ENCODE measurements around the gene SHFL. TPM values are rescaled to one million over a fixed set of nuclear protein-coding genes. Genes with fewer than 3 reads are reported as not detected.

The SHFL gene
- total RNA-seq, 1 donor from 2014 or later, result 64.1 TPM

- intact Hi-C loops (cut with micrococcal nuclease), result no loop called here
- no peak overlapping the region for H3K27ac Mint-ChIP-seq
- peaks cover 45% of the 10 kb centered on the region for H3K36me3 Mint-ChIP-seq (ENCODE audit: low read depth)
- H3K9me3 Mint-ChIP-seq, result no peaks in the 10 kb centered on the region
- no peaks in the 10 kb centered on the region for H3K27me3 Mint-ChIP-seq (ENCODE audit: insufficient read depth)
- H3K4me3 Mint-ChIP-seq, result no peak overlapping the region
- H3K4me1 Mint-ChIP-seq (ENCODE audit: low read depth), result peaks cover 12% of the 10 kb centered on the region
- no peak for DNase-seq (ENCODE audit: low spot score)
Observed at GRCh38 chr19:10091895-10092641, 6.0 kb downstream of the SHFL start.

GRCh38 chr19:10092648-10093294 is 6.7 kb downstream of the SHFL start:
- Mint-ChIP-seq H3K27me3 (ENCODE audit: insufficient read depth) (no peaks in the 10 kb centered on the region), H3K4me3 (no peak overlapping the region), H3K4me1 (ENCODE audit: low read depth) (peaks cover 5% of the 10 kb centered on the region), H3K36me3 (ENCODE audit: low read depth) (peaks cover 39% of the 10 kb centered on the region), H3K27ac (no peak overlapping the region), H3K9me3 (no peaks in the 10 kb centered on the region)
- intact Hi-C loops (cut with micrococcal nuclease), result no loop called here
- no peak for DNase-seq (ENCODE audit: low spot score)

GRCh38 chr19:10093295-10094186 is 7.4 kb downstream of the SHFL start:
- peaks cover 5% of the 10 kb centered on the region for H3K4me1 Mint-ChIP-seq (ENCODE audit: low read depth)
- no peak overlapping the region for H3K4me3 Mint-ChIP-seq
- no peaks in the 10 kb centered on the region for H3K27me3 Mint-ChIP-seq (ENCODE audit: insufficient read depth)
- peaks cover 39% of the 10 kb centered on the region for H3K36me3 Mint-ChIP-seq (ENCODE audit: low read depth)
- intact Hi-C loops (cut with micrococcal nuclease), result no loop called here
- H3K9me3 Mint-ChIP-seq, result no peaks in the 10 kb centered on the region
- H3K27ac Mint-ChIP-seq, result no peak overlapping the region
- no peak for DNase-seq (ENCODE audit: low spot score)

GRCh38 chr19:10095622-10095947 is 9.5 kb downstream of the SHFL start:
- intact Hi-C loops (cut with micrococcal nuclease), result no loop called here
- Mint-ChIP-seq H3K27ac (peak overlapping the region; percentile 71), H3K4me1 (ENCODE audit: low read depth) (peaks cover 19% of the 10 kb centered on the region), H3K9me3 (no peaks in the 10 kb centered on the region), H3K4me3 (no peak overlapping the region), H3K27me3 (ENCODE audit: insufficient read depth) (no peaks in the 10 kb centered on the region), H3K36me3 (ENCODE audit: low read depth) (peaks cover 28% of the 10 kb centered on the region)
- DNase-seq (ENCODE audit: low spot score), result no peak

GRCh38 chr19:10095948-10096614 is 10.0 kb downstream of the SHFL start:
- peak; percentile 91 for DNase-seq (ENCODE audit: low spot score)
- Mint-ChIP-seq H3K4me1 (ENCODE audit: low read depth) (peaks cover 21% of the 10 kb centered on the region), H3K27me3 (ENCODE audit: insufficient read depth) (no peaks in the 10 kb centered on the region), H3K36me3 (ENCODE audit: low read depth) (peaks cover 28% of the 10 kb centered on the region), H3K4me3 (peak overlapping the region; percentile 49), H3K9me3 (no peaks in the 10 kb centered on the region), H3K27ac (peak overlapping the region; percentile 79)
- intact Hi-C loops (cut with micrococcal nuclease), result loop anchor here (1.0 to 2.0 kb wide), 4 partner anchors 8 to 99 kb away; partner anchors contain the start of genes DNMT1 and SHFL

GRCh38 chr19:10096615-10096963 is 10.5 kb downstream of the SHFL start:
- intact Hi-C loops (cut with micrococcal nuclease), result loop anchor here (1.0 to 2.0 kb wide), 4 partner anchors 8 to 98 kb away; partner anchors contain the start of genes DNMT1 and SHFL
- peak overlapping the region; percentile 49 for H3K4me3 Mint-ChIP-seq
- H3K27ac Mint-ChIP-seq, result peak overlapping the region; percentile 79
- peaks cover 21% of the 10 kb centered on the region for H3K4me1 Mint-ChIP-seq (ENCODE audit: low read depth)
- no peaks in the 10 kb centered on the region for H3K27me3 Mint-ChIP-seq (ENCODE audit: insufficient read depth)
- peaks cover 26% of the 10 kb centered on the region for H3K36me3 Mint-ChIP-seq (ENCODE audit: low read depth)
- no peaks in the 10 kb centered on the region for H3K9me3 Mint-ChIP-seq
- DNase-seq (ENCODE audit: low spot score), result no peak

GRCh38 chr19:10100163-10100785 is 14.2 kb downstream of the SHFL start:
- Mint-ChIP-seq H3K27ac (no peak overlapping the region), H3K27me3 (ENCODE audit: insufficient read depth) (peaks cover 1% of the 10 kb centered on the region), H3K4me1 (ENCODE audit: low read depth) (peaks cover 44% of the 10 kb centered on the region), H3K9me3 (no peaks in the 10 kb centered on the region), H3K4me3 (no peak overlapping the region), H3K36me3 (ENCODE audit: low read depth) (peaks cover 2% of the 10 kb centered on the region)
- DNase-seq (ENCODE audit: low spot score), result no peak
- intact Hi-C loops (cut with micrococcal nuclease), result loop anchor here (10.0 kb wide), 3 partner anchors 555 to 1335 kb away; partner anchors contain the start of genes ILF3, ODAD3 and PRKCSH

GRCh38 chr19:10102787-10103236 is 16.7 kb downstream of the SHFL start:
- H3K27me3 Mint-ChIP-seq (ENCODE audit: insufficient read depth), result peaks cover 1% of the 10 kb centered on the region
- H3K27ac Mint-ChIP-seq, result peak overlapping the region; percentile 69
- no peaks in the 10 kb centered on the region for H3K9me3 Mint-ChIP-seq

GRCh38 chr19:10104130-10104513 is 18.0 kb downstream of the SHFL start:
- Mint-ChIP-seq H3K27me3 (ENCODE audit: insufficient read depth) (peaks cover 1% of the 10 kb centered on the region), H3K4me1 (ENCODE audit: low read depth) (peaks cover 59% of the 10 kb centered on the region), H3K9me3 (no peaks in the 10 kb centered on the region), H3K36me3 (ENCODE audit: low read depth) (peaks cover 24% of the 10 kb centered on the region), H3K4me3 (peak overlapping the region; percentile 4), H3K27ac (peak overlapping the region; percentile 83)
- intact Hi-C loops (cut with micrococcal nuclease), result loop anchor here (1.0 to 10.0 kb wide), 12 partner anchors 8 to 1331 kb away; partner anchors contain the start of genes DNMT1, ILF3, KRI1 and ODAD3
- DNase-seq (ENCODE audit: low spot score), result no peak

More at GRCh38 chr19:10102787-10103236, 16.7 kb downstream of the SHFL start:
- Mint-ChIP-seq H3K4me3 (peak overlapping the region; percentile 17), H3K4me1 (ENCODE audit: low read depth) (peaks cover 63% of the 10 kb centered on the region), H3K36me3 (ENCODE audit: low read depth) (peaks cover 12% of the 10 kb centered on the region)
- DNase-seq (ENCODE audit: low spot score), result no peak
- intact Hi-C loops (cut with micrococcal nuclease), result loop anchor here (10.0 kb wide), 3 partner anchors 552 to 1332 kb away; partner anchors contain the start of genes ILF3, ODAD3 and PRKCSH

GRCh38 chr19:10104665-10105508 is 18.8 kb downstream of the SHFL start:
- Mint-ChIP-seq H3K36me3 (ENCODE audit: low read depth) (peaks cover 31% of the 10 kb centered on the region), H3K4me3 (peak overlapping the region; percentile 97), H3K27ac (peak overlapping the region; percentile 99), H3K9me3 (no peaks in the 10 kb centered on the region), H3K4me1 (ENCODE audit: low read depth) (peaks cover 58% of the 10 kb centered on the region), H3K27me3 (ENCODE audit: insufficient read depth) (peaks cover 1% of the 10 kb centered on the region)
- peak; percentile 83 for DNase-seq (ENCODE audit: low spot score)
- intact Hi-C loops (cut with micrococcal nuclease), result loop anchor here (1.0 to 10.0 kb wide), 12 partner anchors 7 to 1330 kb away; partner anchors contain the start of genes DNMT1, ILF3, KRI1 and ODAD3

GRCh38 chr19:10105509-10106099 is 19.5 kb downstream of the SHFL start:
- H3K27me3 Mint-ChIP-seq (ENCODE audit: insufficient read depth), result peaks cover 1% of the 10 kb centered on the region
- H3K9me3 Mint-ChIP-seq, result no peaks in the 10 kb centered on the region
- peak overlapping the region; percentile 99 for H3K27ac Mint-ChIP-seq
- peaks cover 36% of the 10 kb centered on the region for H3K36me3 Mint-ChIP-seq (ENCODE audit: low read depth)
- H3K4me1 Mint-ChIP-seq (ENCODE audit: low read depth), result peaks cover 57% of the 10 kb centered on the region
- DNase-seq (ENCODE audit: low spot score), result peak; percentile 64
- peak overlapping the region; percentile 97 for H3K4me3 Mint-ChIP-seq
- intact Hi-C loops (cut with micrococcal nuclease), result loop anchor here (1.0 to 10.0 kb wide), 11 partner anchors 14 to 1329 kb away; partner anchors contain the start of genes DNMT1, EIF3G, ILF3 and KRI1

Measured in activated T-helper 1 cell treated with anti-CD3 and anti-CD28 coated beads, Interleukin-12 subunit alpha, Interleukin-12 subunit beta, Interleukin-2, Interleukin-4 antibody, amounts not matched to agents 30 ng/mL and 10 ng/mL and 1 ng/mL, durations not matched to agents 14 hours and 24 hours and 36 hours (primary cell).